Measurements from ENCODE around the gene RBM33.

Gene RBM33

DNA sequence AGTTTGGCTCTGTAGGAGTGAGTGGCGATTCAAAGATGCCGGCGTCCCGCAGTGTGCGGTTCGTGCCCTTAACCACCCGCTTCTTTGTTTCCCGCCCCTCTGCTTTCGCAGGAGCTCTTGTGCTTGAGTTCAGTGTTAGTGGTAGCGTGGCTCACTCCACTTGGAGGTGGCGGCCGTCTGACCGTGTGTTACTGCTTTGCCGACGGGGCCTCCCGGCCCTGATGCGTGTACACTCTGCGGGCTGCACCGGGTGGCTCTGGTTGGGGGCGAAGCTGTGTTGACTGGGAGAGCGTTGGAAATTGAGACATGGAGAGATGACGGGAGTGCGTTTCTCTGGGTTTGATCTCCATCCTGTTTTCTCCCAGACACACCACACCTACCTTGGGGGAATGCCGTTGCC lies 136.4 kb downstream of the RBM33 start:
- DNase-seq, result no peak

- DNase-seq, result no peak
Measured at GRCh38 chr7:155781433-155781832, 137.0 kb downstream of the RBM33 start.

DNA sequence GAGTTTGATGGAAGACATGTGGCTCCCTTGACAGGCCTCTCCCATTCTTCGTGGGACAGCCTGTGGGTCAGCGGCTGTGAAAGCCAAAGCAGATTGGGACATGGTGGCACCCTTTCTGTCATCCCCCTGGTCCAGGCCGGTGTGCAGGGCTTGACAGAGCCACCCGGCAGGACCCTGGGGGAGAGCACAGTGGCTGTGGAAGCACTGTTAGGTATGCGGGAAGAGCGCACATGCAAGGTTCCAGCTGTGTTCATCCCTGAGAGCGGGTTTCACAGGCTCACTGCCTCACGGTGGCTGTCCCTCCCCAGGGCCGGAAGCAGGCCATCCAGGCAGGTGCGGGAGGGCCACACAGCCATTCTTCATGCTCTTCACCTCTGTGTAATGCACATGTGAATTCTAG lies 138.0 kb downstream of the RBM33 start:
- DNase-seq, result no peak

GRCh38 chr7:155785536-155785935 lies 141.1 kb downstream of the RBM33 start:
- DNase-seq, result peak; percentile 12

GRCh38 chr7:155786491-155786890 lies 142.0 kb downstream of the RBM33 start:
- DNase-seq, result no peak

GRCh38 chr7:155787171-155787851 lies 142.8 kb downstream of the RBM33 start:
- no peak for DNase-seq

DNA sequence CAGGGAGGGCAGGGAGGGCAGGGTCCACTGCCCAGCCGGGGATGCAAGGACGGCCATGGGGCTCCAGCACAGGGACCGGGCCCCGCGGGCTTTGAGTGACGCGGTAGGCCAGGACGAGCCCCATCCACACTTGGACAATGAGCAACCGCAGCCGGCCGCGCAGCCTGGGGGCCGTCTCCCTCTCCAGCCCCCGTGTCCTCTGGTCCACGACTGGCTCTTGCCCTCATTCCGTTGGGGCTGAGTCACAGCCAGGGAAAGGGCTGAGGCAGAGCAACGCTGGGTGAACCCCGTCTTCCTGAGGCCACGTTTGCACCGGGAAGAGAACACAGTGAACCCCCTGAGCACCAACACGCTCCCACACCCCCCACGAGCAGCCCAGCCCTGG lies 144.1 kb downstream of the RBM33 start:
- no peak for DNase-seq

- DNase-seq, result no peak
Measured at GRCh38 chr7:155789001-155789725, 144.7 kb downstream of the RBM33 start.

DNA sequence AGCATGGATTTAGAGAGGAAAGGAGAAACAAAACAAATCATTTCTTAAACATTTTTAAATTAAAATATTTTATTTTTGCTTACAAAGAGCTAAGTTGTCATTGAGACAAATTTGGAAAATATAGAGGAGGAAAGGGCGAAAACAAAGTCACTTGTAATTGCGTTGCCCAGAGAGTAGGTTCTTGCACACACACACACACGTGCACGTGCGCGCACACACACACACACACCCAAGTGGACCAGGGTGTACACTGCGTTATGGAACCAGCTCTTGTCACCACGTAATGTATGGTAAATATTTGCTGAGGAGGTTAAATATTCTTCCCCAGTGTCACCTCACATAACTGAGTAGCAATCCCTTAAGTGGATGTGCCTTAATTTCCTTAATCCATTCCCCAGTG lies 146.2 kb downstream of the RBM33 start:
- no peak for DNase-seq

DNA sequence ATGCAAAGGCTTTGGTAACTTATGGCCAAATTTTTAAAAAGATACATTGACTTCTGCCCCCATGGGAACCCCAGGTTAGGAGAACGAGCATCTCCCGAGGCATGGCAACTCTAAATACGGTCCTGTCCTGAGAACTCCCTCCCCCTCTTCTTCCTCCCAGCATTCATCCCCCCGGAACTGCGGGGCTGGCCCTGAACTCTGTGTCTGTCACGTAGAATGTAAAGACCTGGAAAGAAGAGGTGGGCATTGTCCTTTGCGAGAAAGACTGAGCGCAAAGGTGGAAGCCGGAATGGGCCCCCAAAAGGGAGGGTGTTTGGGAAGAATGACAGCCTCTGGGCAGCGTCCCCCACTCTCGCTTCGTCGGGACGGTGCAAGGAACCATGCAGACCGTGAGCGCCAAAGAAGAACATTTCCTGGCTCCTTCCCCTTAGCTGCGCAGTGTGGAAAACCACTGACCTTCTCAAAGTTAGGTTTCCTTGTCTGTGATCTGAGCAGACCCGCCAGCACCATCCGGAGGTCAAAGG lies 146.8 kb downstream of the RBM33 start:
- no peak for DNase-seq

DNA sequence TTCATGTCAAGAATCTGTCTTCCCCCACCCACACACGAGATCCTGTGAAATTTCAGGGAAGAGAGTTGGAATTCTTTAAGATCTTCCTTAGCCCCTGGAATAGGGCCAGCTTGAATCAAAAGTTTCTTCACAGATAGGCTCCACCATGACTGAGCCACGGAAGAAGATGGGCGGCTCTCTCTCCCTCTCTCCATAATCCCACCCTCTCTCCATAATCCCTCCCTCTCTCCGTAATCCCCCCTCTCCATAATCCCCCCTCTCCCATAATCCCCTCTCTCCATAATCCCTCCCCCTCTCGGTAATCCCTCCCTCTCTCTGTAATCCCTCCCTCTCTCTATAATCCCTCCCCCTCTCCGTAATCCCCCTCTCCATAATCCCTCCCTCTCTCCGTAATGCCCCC lies 147.4 kb downstream of the RBM33 start:
- DNase-seq, result no peak

DNA sequence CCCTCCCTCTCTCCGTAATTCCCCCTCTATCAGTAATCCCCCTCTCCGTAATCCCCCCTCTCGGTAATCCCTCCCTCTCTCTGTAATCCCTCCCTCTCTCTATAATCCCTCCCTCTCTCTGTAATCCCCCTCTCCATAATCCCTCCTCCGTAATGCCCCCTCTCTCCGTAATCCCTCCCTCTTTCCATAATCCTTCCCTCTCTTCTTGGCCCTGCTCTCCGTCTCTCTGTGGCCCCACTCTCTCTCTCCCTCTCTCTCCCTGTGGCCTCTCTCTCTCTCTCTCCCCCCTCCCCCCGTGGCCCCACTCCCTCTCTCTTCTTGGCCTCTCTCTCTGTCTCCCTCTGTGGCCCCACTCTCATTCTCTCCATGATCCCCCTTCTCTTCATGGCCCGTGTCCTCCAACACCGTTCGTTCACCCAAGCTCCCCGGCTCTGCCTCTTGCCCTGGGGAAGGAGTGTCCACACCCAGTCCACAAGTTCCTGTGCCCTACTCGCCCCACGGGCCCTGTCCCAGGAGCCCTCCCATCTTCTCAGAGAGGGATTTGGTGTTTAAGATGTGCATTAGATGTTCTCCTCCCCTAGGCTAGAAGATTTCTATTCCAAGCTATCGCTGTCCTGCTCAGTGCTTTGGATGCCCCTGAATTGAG lies 148.0 kb downstream of the RBM33 start:
- no peak for DNase-seq

DNA sequence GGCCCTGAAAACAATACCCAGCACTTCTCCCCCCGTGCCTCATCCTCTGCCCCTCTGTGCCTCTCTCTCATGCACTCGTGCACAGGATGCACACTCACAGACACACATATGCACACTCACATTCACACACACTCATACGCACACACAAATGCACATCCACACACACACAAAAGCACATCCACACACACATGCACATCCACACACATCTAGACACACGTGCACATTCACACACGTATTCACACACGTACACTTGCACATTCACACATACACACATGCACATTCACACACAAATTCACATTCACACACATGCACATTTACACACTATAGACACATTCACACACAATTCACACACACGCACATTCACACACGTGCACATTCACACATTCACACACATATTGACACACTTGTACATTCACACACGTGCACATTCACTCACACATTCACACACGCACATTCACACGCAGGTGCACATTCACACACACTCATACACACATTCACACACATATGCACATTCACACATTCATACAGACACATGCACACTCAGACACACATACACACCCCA lies 148.6 kb downstream of the RBM33 start:
- no peak for DNase-seq

GRCh38 chr7:155793720-155794119 lies 149.3 kb downstream of the RBM33 start:
- DNase-seq, result no peak

DNA sequence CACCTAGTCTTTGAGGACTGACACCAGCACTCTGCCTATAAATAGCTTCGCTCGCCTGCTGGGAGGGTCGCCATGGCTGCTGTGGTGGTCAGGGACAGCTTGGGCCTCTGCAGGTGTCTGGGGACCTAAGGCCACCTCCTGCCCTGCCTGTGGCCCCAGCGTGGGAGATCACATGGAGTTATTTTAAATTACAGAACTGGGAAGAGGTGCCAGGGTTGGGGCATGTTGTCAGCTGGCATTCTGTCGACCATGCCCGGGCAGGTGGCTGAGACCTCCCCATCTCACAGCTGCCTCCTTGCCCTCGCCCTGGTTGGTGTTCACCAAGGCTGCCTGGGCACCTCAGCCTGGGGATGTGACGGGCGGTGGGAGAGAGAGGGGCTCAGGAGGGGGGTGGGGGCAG lies 149.7 kb downstream of the RBM33 start:
- DNase-seq, result no peak

GRCh38 chr7:155795401-155795800 lies 150.9 kb downstream of the RBM33 start:
- DNase-seq, result no peak

GRCh38 chr7:155795951-155796350 lies 151.5 kb downstream of the RBM33 start:
- DNase-seq, result no peak

DNA sequence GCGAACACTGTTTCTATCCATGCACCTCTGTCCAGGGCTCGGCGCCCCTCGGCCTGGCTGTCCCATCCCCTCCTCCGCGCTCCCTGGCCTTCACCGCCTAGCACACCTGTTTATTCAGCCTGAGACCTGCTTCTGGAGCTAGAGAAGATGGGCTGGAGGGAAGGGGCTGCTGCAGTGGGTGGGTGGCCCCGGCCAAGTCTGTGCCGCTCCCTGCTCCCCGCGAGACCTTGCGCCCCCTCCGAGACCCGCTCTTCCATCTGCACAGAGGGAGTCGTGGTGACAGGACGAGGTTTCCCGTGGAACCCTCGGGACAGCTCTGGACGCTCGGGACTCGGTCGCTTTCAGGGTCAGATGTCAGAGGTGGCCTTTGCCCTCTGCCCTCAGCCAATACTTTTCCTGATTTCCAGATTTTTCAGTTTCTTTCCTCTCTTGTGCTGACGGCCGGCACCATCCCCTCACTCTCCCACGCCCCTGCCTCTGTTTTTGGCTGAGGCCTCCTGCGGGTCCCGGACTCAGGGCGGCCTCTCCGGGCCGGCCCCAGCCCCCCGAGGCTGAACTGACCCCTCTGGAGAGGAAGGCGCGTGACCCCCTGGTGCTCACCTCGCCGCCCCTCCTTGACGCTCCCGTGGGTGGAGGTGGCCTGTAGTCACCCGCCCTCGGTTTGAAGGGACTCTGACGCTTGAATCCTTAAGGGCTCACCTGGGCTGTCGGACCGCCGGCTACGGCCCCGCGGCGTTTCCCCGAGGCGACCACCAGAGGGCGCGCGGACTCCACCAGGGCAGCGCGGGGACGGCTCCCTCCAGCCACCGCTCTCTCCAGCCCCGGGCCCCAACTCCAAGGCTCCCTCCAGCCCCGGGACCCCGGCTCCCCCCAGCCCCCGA lies 152.2 kb downstream of the RBM33 start:
- DNase-seq, result peak; percentile 41

- no peak for DNase-seq
Measured at GRCh38 chr7:155797262-155798250, 153.1 kb downstream of the RBM33 start.

DNA sequence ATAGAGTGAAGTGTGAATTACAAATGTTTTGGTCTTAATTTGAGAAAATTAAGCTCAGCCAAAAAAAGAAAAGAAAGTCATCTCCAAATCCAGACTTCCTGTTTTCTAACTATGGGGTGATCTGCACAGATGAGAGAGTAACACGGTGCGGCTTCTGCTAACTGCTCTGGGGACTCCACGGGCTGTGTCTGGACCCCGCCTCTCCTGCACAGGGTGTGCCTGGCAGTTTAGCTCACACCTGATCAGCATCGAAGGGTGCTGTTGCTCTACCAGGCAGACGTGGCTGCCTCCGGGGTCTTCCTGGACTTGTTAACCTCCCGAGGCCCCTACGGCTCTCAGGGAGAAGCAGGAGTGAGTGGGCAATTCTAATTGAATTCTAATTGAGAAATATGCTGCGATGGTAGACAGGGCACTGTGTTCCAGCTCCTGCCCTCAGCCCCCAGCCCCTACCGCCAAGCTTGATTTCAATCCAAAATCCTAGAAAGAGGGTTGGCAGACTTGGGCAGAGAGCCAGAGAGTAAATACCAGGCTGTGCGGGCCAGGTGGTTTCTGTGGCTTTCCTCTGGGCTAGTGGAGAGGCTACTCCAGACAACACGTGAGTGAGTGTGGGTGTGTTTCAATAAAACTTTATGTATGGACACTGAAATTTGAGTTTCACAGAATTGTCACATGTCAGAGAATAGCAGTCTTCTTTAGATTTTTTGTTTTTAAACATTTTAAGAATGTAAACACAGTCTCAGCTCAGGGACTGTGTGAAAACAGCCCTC lies 154.4 kb downstream of the RBM33 start:
- no peak for DNase-seq

DNA sequence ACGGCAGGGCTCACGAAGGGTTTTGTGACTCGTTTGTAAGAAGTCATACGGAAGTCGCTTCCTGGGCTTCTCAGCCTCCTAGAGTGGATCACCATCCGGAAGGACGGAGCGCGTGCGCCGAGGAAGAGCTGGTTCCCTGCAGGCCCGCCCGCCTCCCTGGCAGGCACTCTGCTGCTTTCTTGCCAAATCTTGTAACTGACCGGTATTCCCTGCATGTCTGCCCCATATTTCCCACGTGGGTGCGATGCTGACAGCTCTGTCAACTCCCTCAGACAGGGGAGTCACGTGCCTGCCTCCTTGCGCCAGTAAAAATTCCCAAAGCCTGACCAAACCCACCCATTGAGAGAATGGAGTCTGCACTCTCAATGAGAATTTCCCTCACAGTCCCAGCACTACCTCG lies 155.1 kb downstream of the RBM33 start:
- DNase-seq, result no peak
